Measurements from ENCODE around the gene BRPF1.

DNA sequence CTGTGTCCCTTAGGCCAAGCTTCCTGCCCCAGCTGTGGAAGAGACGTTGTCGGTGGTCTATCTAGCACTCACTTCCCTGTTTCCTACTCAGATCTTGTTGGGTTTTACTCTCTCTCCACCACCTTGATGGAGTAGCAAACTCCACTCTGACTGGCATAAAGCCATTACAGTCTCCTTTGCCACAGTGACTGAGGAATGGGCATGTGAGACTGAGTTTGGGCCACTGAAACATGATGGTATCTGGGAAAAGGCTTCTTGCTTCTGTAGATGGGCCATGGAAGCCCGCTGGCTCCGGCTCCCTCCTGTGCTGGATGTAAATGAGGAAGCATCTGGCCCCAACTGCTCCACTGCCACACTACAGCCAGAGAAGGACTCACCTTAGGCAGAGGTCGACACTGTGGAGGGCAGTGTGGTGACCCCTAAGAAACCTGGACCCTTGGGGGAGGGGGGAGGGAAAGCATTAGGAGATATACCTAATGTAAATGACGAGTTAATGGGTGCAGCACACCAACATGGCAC lies 47.6 kb downstream of the BRPF1 start:
- TF ChIP-seq MXI1 (IDR thresholded peaks at IDR 0.05; ENCODE audit: low read depth, low read length): no peak
- TF ChIP-seq, protein P1, sequence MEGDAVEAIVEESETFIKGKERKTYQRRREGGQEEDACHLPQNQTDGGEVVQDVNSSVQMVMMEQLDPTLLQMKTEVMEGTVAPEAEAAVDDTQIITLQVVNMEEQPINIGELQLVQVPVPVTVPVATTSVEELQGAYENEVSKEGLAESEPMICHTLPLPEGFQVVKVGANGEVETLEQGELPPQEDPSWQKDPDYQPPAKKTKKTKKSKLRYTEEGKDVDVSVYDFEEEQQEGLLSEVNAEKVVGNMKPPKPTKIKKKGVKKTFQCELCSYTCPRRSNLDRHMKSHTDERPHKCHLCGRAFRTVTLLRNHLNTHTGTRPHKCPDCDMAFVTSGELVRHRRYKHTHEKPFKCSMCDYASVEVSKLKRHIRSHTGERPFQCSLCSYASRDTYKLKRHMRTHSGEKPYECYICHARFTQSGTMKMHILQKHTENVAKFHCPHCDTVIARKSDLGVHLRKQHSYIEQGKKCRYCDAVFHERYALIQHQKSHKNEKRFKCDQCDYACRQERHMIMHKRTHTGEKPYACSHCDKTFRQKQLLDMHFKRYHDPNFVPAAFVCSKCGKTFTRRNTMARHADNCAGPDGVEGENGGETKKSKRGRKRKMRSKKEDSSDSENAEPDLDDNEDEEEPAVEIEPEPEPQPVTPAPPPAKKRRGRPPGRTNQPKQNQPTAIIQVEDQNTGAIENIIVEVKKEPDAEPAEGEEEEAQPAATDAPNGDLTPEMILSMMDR (IDR thresholded peaks at IDR 0.05): no peak
- TF ChIP-seq YY1 (IDR thresholded peaks at IDR 0.05; ENCODE audit: low read depth): no peak
- no peak for TF ChIP-seq EP300 (IDR thresholded peaks at IDR 0.05; ENCODE audit: borderline replicate concordance in 1 of 2, low read depth in 1 of 2, low read length in 1 of 2)
- TF ChIP-seq, protein P2, sequence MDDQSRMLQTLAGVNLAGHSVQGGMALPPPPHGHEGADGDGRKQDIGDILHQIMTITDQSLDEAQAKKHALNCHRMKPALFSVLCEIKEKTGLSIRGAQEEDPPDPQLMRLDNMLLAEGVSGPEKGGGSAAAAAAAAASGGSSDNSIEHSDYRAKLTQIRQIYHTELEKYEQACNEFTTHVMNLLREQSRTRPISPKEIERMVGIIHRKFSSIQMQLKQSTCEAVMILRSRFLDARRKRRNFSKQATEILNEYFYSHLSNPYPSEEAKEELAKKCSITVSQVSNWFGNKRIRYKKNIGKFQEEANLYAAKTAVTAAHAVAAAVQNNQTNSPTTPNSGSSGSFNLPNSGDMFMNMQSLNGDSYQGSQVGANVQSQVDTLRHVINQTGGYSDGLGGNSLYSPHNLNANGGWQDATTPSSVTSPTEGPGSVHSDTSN (IDR thresholded peaks at IDR 0.05): no peak
- no peak for TF ChIP-seq POLR2AphosphoS5 (IDR thresholded peaks at IDR 0.05; ENCODE audit: low read depth, low read length)
- no peak for TF ChIP-seq TAF1 (IDR thresholded peaks at IDR 0.05; ENCODE audit: borderline replicate concordance, low read depth, low read length)
- TF ChIP-seq, protein P3, sequence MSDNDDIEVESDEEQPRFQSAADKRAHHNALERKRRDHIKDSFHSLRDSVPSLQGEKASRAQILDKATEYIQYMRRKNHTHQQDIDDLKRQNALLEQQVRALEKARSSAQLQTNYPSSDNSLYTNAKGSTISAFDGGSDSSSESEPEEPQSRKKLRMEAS (IDR thresholded peaks at IDR 0.05; ENCODE audit: low read depth): no peak
- TF ChIP-seq GABPA (IDR thresholded peaks at IDR 0.05; ENCODE audit: low read depth): no peak
- no peak for TF ChIP-seq FOSL2 (IDR thresholded peaks at IDR 0.05; ENCODE audit: borderline replicate concordance, low read depth)
- no peak for TF ChIP-seq GATA2 (CRISPR knock-in tag; IDR thresholded peaks at IDR 0.05)
- TF ChIP-seq, protein P4, sequence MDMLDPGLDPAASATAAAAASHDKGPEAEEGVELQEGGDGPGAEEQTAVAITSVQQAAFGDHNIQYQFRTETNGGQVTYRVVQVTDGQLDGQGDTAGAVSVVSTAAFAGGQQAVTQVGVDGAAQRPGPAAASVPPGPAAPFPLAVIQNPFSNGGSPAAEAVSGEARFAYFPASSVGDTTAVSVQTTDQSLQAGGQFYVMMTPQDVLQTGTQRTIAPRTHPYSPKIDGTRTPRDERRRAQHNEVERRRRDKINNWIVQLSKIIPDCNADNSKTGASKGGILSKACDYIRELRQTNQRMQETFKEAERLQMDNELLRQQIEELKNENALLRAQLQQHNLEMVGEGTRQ (IDR thresholded peaks at IDR 0.05; ENCODE audit: borderline replicate concordance, low read depth, low read length): no peak
- TF ChIP-seq RFX5 (IDR thresholded peaks at IDR 0.05; ENCODE audit: low read length): no peak
